ENCODE data around the gene SLC25A14. TPM values are rescaled to one million over a fixed set of nuclear protein-coding genes. Genes with fewer than 3 reads are reported as not detected.
"Not testable (repeated sequence)": the region's sequence is repeated elsewhere in the genome, so short reads cannot be mapped to it uniquely, and the experiment has no call there.

SLC25A14 gene
- total RNA-seq, 2 donors from 2014 or later: 6.4 to 7.1 TPM

- Histone ChIP-seq H3K4me1 (no peaks in the 10 kb centered on the region), H3K4me3 (no peak overlapping the region), H3K36me3 (no peaks in the 10 kb centered on the region), H3K9me3 (no peaks in the 10 kb centered on the region), H3K9ac (ENCODE audit: low read depth in 2 of 2, low read length in 2 of 2) (no peak overlapping the region), H3K27me3 (no peaks in the 10 kb centered on the region), H3K27ac (no peak overlapping the region)
- no peak for TF ChIP-seq CTCF (IDR thresholded peaks at IDR 0.05)
- DNase-seq: no peak
- intact Hi-C loops (cut with DNase I): no loop called here
These were observed 7.6 kb downstream of the SLC25A14 start for GRCh38 chrX:130347321-130347720.

- H3K9ac ChIP-seq (ENCODE audit: low read depth in 2 of 2, low read length in 2 of 2): no peak overlapping the region
- H3K9me3 ChIP-seq: no peaks in the 10 kb centered on the region
- no peak overlapping the region for H3K27ac ChIP-seq
- H3K4me1 ChIP-seq: no peaks in the 10 kb centered on the region
- no peaks in the 10 kb centered on the region for H3K27me3 ChIP-seq
- DNase-seq: no peak
- H3K4me3 ChIP-seq: no peak overlapping the region
- no peak for TF ChIP-seq CTCF (IDR thresholded peaks at IDR 0.05)
- no peaks in the 10 kb centered on the region for H3K36me3 ChIP-seq
- intact Hi-C loops (cut with DNase I): no loop called here
These were observed 11.8 kb downstream of the SLC25A14 start for GRCh38 chrX:130351567-130351966.

- intact Hi-C loops (cut with DNase I); H3K4me1 ChIP-seq; H3K36me3 ChIP-seq; DNase-seq; H3K9ac ChIP-seq (ENCODE audit: low read depth in 2 of 2, low read length in 2 of 2); H3K9me3 ChIP-seq; H3K27ac ChIP-seq; H3K27me3 ChIP-seq; H3K4me3 ChIP-seq: not testable (repeated sequence)
These were observed 12.3 kb downstream of the SLC25A14 start for GRCh38 chrX:130352050-130352449.

- Histone ChIP-seq H3K4me1 (no peaks in the 10 kb centered on the region), H3K4me3 (no peak overlapping the region), H3K9me3 (no peaks in the 10 kb centered on the region), H3K36me3 (no peaks in the 10 kb centered on the region), H3K9ac (ENCODE audit: low read depth in 2 of 2, low read length in 2 of 2) (no peak overlapping the region), H3K27ac (no peak overlapping the region), H3K27me3 (no peaks in the 10 kb centered on the region)
- no peak for DNase-seq
- intact Hi-C loops (cut with DNase I): no loop called here
- no peak for TF ChIP-seq CTCF (IDR thresholded peaks at IDR 0.05)
These were observed 36.4 kb downstream of the SLC25A14 start for GRCh38 chrX:130376077-130376476.

- Histone ChIP-seq H3K4me1 (no peaks in the 10 kb centered on the region), H3K4me3 (no peak overlapping the region), H3K9me3 (no peaks in the 10 kb centered on the region), H3K36me3 (no peaks in the 10 kb centered on the region), H3K27me3 (no peaks in the 10 kb centered on the region), H3K9ac (ENCODE audit: low read depth in 2 of 2, low read length in 2 of 2) (no peak overlapping the region), H3K27ac (no peak overlapping the region)
- intact Hi-C loops (cut with DNase I): no loop called here
- no peak for TF ChIP-seq CTCF (IDR thresholded peaks at IDR 0.05)
- no peak for DNase-seq
These were observed 38.4 kb downstream of the SLC25A14 start for GRCh38 chrX:130378024-130378669.

- intact Hi-C loops (cut with DNase I): no loop called here
These were observed 45.8 kb downstream of the SLC25A14 start, which contains the start of gene GPR119 for GRCh38 chrX:130385520-130385919. TSS of gene GPR119 (minus strand) at chrX:130385674. CDS start at chrX:130385447, 227 bp downstream.

More at GRCh38 chrX:130385520-130385919, 45.8 kb downstream of the SLC25A14 start, which contains the start of gene GPR119:
- H3K27me3 ChIP-seq: no peaks in the 10 kb centered on the region
- no peaks in the 10 kb centered on the region for H3K36me3 ChIP-seq
- no peak for TF ChIP-seq CTCF (IDR thresholded peaks at IDR 0.05)
- H3K27ac ChIP-seq: no peak within 1 kb of the TSS
- no peaks in the 10 kb centered on the region for H3K4me1 ChIP-seq
- no peak within 1 kb of the TSS for H3K4me3 ChIP-seq
- no peaks in the 10 kb centered on the region for H3K9me3 ChIP-seq
- DNase-seq: no peak
- H3K9ac ChIP-seq (ENCODE audit: low read depth in 2 of 2, low read length in 2 of 2): no peak within 1 kb of the TSS
